NCI-H1930 (cell line): Measurements from ENCODE around the gene DOCK2.
"Not testable (repeated sequence)": the region's sequence is repeated elsewhere in the genome, so short reads cannot be mapped to it uniquely, and the experiment has no call there.

Source experiments
- DNase-seq, 2 experiments: peaks; one replicate each; lab custom pipeline; 2025; lab: John Stamatoyannopoulos, UW

The DOCK2 gene

GRCh38 chr5:169637085-169637548, at the start of gene DOCK2:
Gene DOCK2 (plus strand): TSS chr5:169637275. CDS start chr5:169637327, 52 bp downstream.
- DNase-seq: no peak

GRCh38 chr5:169590602-169591001, 46.5 kb upstream of the DOCK2 start:
- no peak for DNase-seq

GRCh38 chr5:169591636-169592035, 45.4 kb upstream of the DOCK2 start:
- DNase-seq: no peak

- no peak for DNase-seq
These were observed 44.0 kb upstream of the DOCK2 start for GRCh38 chr5:169592937-169593650.

- no peak for DNase-seq
These were observed 41.8 kb upstream of the DOCK2 start for GRCh38 chr5:169595172-169595820.

GRCh38 chr5:169599451-169599850, 37.6 kb upstream of the DOCK2 start:
- DNase-seq: no peak

- no peak for DNase-seq
These were observed 34.5 kb upstream of the DOCK2 start for GRCh38 chr5:169602535-169602934.

GRCh38 chr5:169606279-169606678, 30.8 kb upstream of the DOCK2 start:
- DNase-seq: no peak

GRCh38 chr5:169607882-169608281, 29.2 kb upstream of the DOCK2 start:
- no peak for DNase-seq

GRCh38 chr5:169609716-169610115, 27.4 kb upstream of the DOCK2 start:
- DNase-seq: no peak

- no peak for DNase-seq
These were observed 26.5 kb upstream of the DOCK2 start for GRCh38 chr5:169610606-169611005.

- DNase-seq: no peak
These were observed 21.5 kb upstream of the DOCK2 start for GRCh38 chr5:169615561-169615960.

- not testable (repeated sequence) for DNase-seq
These were observed 12.8 kb upstream of the DOCK2 start for GRCh38 chr5:169624307-169624706.

- DNase-seq: no peak
These were observed 10.3 kb upstream of the DOCK2 start for GRCh38 chr5:169626779-169627178.

GRCh38 chr5:169627551-169627950, 9.5 kb upstream of the DOCK2 start:
- no peak for DNase-seq

GRCh38 chr5:169628892-169629291, 8.2 kb upstream of the DOCK2 start:
- DNase-seq: no peak

- no peak for DNase-seq
These were observed 7.1 kb upstream of the DOCK2 start for GRCh38 chr5:169629847-169630548.

GRCh38 chr5:169631360-169631759, 5.7 kb upstream of the DOCK2 start:
- DNase-seq: no peak

- DNase-seq: no peak
These were observed 4.1 kb upstream of the DOCK2 start for GRCh38 chr5:169632946-169633345.

- no peak for DNase-seq
These were observed 2.5 kb upstream of the DOCK2 start for GRCh38 chr5:169634606-169635005.

- no peak for DNase-seq
These were observed 1.1 kb upstream of the DOCK2 start for GRCh38 chr5:169635936-169636335.

- DNase-seq: no peak
These were observed 494 bp upstream of the DOCK2 start for GRCh38 chr5:169636477-169637084.
